Liver (tissue), 3 donors: Measurements from ENCODE around the gene OR2Y1.
A peak's percentile ranks its signal among the peaks of the same experiment; 100 is the strongest.

Source experiments
- CTCF ChIP-seq: fragments of 150-350 bp; IDR thresholded peaks from 2 replicates; pipeline ENCODE4 v1.5.1; 2017; ENCODE audit warnings: improper control_type of control experiment, low read depth, low read length; ENCODE audit not compliant: missing input control
- EGR1 ChIP-seq, 2 donors: IDR thresholded peaks; 2 replicates each; pipeline ENCODE4 v1.6.1; 2016 to 2018; ENCODE audit warnings: antibody characterized with exemption in 2 of 2, low read depth in 2 of 2
- GABPA ChIP-seq, 2 donors: IDR thresholded peaks in 1 of 2; conservative IDR thresholded peaks in 1 of 2; 2 replicates each; pipeline ENCODE4 v1.6.1; 2016; ENCODE audit warnings: antibody characterized with exemption in 2 of 2, mild to moderate bottlenecking in 1 of 2, moderate library complexity in 1 of 2
- MAX ChIP-seq: IDR thresholded peaks from 2 replicates; pipeline ENCODE4 v1.6.1; 2016; ENCODE audit warnings: antibody characterized with exemption
- RAD21 ChIP-seq, 2 donors: IDR thresholded peaks; 2 replicates each; pipeline ENCODE4 v1.6.1; 2016; ENCODE audit warnings: antibody characterized with exemption in 2 of 2, mild to moderate bottlenecking in 2 of 2
- REST ChIP-seq: IDR thresholded peaks from 2 replicates; pipeline ENCODE4 v1.6.1; 2016; ENCODE audit warnings: antibody characterized with exemption, mild to moderate bottlenecking
- TAF1 ChIP-seq: conservative IDR thresholded peaks from 2 replicates; pipeline ENCODE4 v1.6.1; 2016; ENCODE audit warnings: antibody characterized with exemption, mild to moderate bottlenecking
- YY1 ChIP-seq: IDR thresholded peaks from 2 replicates; pipeline ENCODE4 v1.6.1; 2016; ENCODE audit warnings: antibody characterized with exemption, mild to moderate bottlenecking
- donor health status: healthy.
- donor health status: healthy.

GRCh38 chr5:180718810-180719453 lies 20.9 kb downstream of the OR2Y1 start:
- TF ChIP-seq CTCF = peak; percentile 48
- TF ChIP-seq EGR1 (IDR thresholded peaks at IDR 0.05; ENCODE audit: low read depth in 2 of 2) = no peak
- TF ChIP-seq GABPA (IDR thresholded peaks at IDR 0.05 in 1 of 2, conservative IDR thresholded peaks at IDR 0.05 in 1 of 2) = no peak
- TF ChIP-seq YY1 = no peak
- no peak for TF ChIP-seq REST
- TF ChIP-seq RAD21 (IDR thresholded peaks at IDR 0.05) = peak; percentile 55 to 67
- TF ChIP-seq MAX = no peak
- TF ChIP-seq TAF1 = no peak
